MCF 10A (cell line): Measurements from ENCODE around the gene RALY. TPM values are rescaled to one million over a fixed set of nuclear protein-coding genes. Genes with fewer than 3 reads are reported as not detected.
"Not testable (repeated sequence)": the region's sequence is repeated elsewhere in the genome, so short reads cannot be mapped to it uniquely, and the experiment has no call there.

Source experiments
- BruUV-seq: library from RNA; stranded (reverse); fragments of 400-500 nt; replicated peaks from 2 replicates; lab custom pipeline; 2021; lab: Mats Ljungman, UMichigan
- CTCF ChIA-PET: fragments of 300-600 bp; sonication (Branson Sonifier 250); formaldehyde crosslinking; extraction: SDS; loops from one replicate; lab custom pipeline; 2021; ENCODE audit warnings: antibody characterized with exemption, inconsistent platforms; lab: Yijun Ruan, JAX
- POLR2A ChIA-PET: fragments of 300-600, 350-650 bp; sonication (Branson Sonifier 250); formaldehyde crosslinking; extraction: SDS; loops from one replicate; lab custom pipeline; 2020; ENCODE audit warnings: antibody characterized with exemption, inconsistent platforms; lab: Yijun Ruan, JAX
- DNase-seq: peaks from one replicate; pipeline ENCODE4 v3.0.0-alpha.2; 2018; ENCODE audit not compliant: unreplicated experiment
- H3K27ac Mint-ChIP-seq: one replicate; pipeline ENCODE4 v1.8.0; 2022; ENCODE audit warnings: mild to moderate bottlenecking, low read depth, mixed read lengths; ENCODE audit not compliant: unreplicated experiment
- H3K27me3 Mint-ChIP-seq: one replicate; pipeline ENCODE4 v1.8.0; 2022; ENCODE audit warnings: mixed read lengths; ENCODE audit not compliant: insufficient read depth, unreplicated experiment
- H3K36me3 Mint-ChIP-seq: one replicate; pipeline ENCODE4 v1.8.0; 2022; ENCODE audit warnings: mild to moderate bottlenecking, moderate library complexity, mixed read lengths; ENCODE audit not compliant: insufficient read depth, unreplicated experiment
- H3K4me1 Mint-ChIP-seq: one replicate; pipeline ENCODE4 v1.8.0; 2022; ENCODE audit warnings: mixed read lengths; ENCODE audit not compliant: insufficient read depth, unreplicated experiment
- H3K4me3 Mint-ChIP-seq: one replicate; pipeline ENCODE4 v1.8.0; 2022; ENCODE audit warnings: mild to moderate bottlenecking, moderate library complexity, mixed read lengths; ENCODE audit not compliant: unreplicated experiment
- H3K9me3 Mint-ChIP-seq: one replicate; pipeline ENCODE4 v1.8.0; 2022; ENCODE audit warnings: mixed read lengths; ENCODE audit not compliant: unreplicated experiment
- CTCF ChIP-seq: fragments of 200-600 bp; IDR thresholded peaks from one replicate; pipeline ENCODE4 v1.8.0; 2022; ENCODE audit warnings: antibody characterized with exemption, mild to moderate bottlenecking; ENCODE audit not compliant: unreplicated experiment
- intact Hi-C: fragments of 100-400 bp; cut with micrococcal nuclease; formaldehyde crosslinking; loops from 2 replicates; pipeline ENCODE4 v1.14.1; 2022
- total RNA-seq: library from RNA; stranded (reverse); gene quantifications from 2 replicates; pipeline ENCODE4 v1.2.3, GENCODE V29; 2022

The RALY gene
- total RNA-seq, 1 experiment from 2014 or later = 120 TPM

DNA sequence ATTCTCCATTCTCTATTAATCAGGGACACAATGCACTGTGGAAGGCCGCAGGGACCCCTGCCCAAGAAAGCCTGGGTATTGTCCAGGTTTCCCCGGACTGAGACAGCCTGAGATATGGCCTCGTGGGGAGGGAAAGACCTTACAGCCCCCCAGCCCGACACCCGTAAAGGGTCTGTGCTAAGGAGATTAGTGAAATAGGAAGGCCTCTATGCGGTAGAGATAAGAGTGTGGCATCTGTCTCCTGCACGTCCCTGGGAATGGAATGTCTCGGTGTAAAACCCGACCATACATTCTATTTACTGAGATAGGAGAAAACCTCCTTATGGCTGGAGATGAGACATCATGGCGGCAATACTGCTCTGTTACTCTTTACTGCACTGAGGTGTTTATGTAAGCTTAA is 134.1 kb downstream of the RALY start:
- no peak for TF ChIP-seq CTCF
- ChIA-PET CTCF (interaction anchor here (0.7 to 1.5 kb wide), 3 partner anchors 14 to 443 kb away, joined by 4 to 7 read pairs (median 4); no protein-coding TSS in a partner anchor), POLR2A (interaction anchor here (1.4 kb wide), 1 partner anchor 15 kb away, joined by 4 read pairs; the partner anchor contains the start of gene EIF2S2)
- H3K9me3 Mint-ChIP-seq = no peaks in the 10 kb centered on the region
- H3K27me3 Mint-ChIP-seq = peaks cover 21% of the 10 kb centered on the region
- no peaks in the 10 kb centered on the region for H3K4me1 Mint-ChIP-seq
- H3K27ac Mint-ChIP-seq = no peak overlapping the region
- intact Hi-C loops = loop anchor here (5.0 kb wide), 1 partner anchor 210 kb away; no protein-coding TSS in a partner anchor
- no peaks in the 10 kb centered on the region for H3K36me3 Mint-ChIP-seq
- no TSS peak for BruUV-seq
- H3K4me3 Mint-ChIP-seq = no peak overlapping the region
- no peak for DNase-seq

GRCh38 chr20:34129518-34130162 is 135.9 kb downstream of the RALY start:
- intact Hi-C loops = loop anchor here (1.0 to 5.0 kb wide), 7 partner anchors 46 to 462 kb away; no protein-coding TSS in a partner anchor
- peak; percentile 79 for DNase-seq
- ChIA-PET CTCF (interaction anchor here (0.6 to 2.3 kb wide), 32 partner anchors 11 to 1351 kb away, joined by 3 to 16 read pairs (median 4); partner anchors contain the start of gene ACTL10), POLR2A (interaction anchor here (0.9 to 1.9 kb wide), 6 partner anchors 9 to 465 kb away, joined by 3 to 9 read pairs (median 4); partner anchors contain the start of genes ACTL10 and EIF2S2)
- Mint-ChIP-seq H3K36me3 (no peaks in the 10 kb centered on the region), H3K4me3 (peak overlapping the region; percentile 17), H3K27ac (no peak overlapping the region), H3K9me3 (no peaks in the 10 kb centered on the region), H3K27me3 (peaks cover 23% of the 10 kb centered on the region), H3K4me1 (no peaks in the 10 kb centered on the region)
- peak; percentile 73 for TF ChIP-seq CTCF
- BruUV-seq = no TSS peak

DNA sequence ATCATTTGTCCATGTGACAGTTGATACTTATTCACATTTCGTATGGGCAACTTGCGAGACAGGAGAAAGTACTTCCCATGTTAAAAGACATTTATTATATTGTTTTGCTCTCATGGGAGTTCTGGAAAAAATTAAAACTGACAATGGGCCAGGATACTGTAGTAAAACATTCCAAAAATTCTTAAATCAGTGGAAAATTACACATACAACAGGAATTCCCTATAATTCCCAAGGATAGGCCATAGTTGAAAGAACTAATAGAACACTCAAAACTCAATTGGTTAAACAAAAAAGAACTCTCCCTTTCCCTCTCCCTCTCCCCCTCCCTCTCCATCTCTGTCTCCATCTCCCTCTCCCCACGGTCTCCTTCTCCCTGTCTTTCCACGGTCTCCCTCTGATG is 137.8 kb downstream of the RALY start:
- intact Hi-C loops = no loop called here
- Mint-ChIP-seq H3K27ac (no peak overlapping the region), H3K36me3 (no peaks in the 10 kb centered on the region), H3K9me3 (no peaks in the 10 kb centered on the region), H3K4me1 (no peaks in the 10 kb centered on the region), H3K27me3 (peaks cover 33% of the 10 kb centered on the region), H3K4me3 (no peak overlapping the region)
- ChIA-PET POLR2A (no interaction called here), CTCF (interaction anchor here (0.6 to 1.6 kb wide), 2 partner anchors 63 to 1465 kb away, joined by 3 to 7 read pairs; no protein-coding TSS in a partner anchor)
- no peak for TF ChIP-seq CTCF
- no peak for DNase-seq
- BruUV-seq = no TSS peak

- not testable (repeated sequence) for H3K36me3 Mint-ChIP-seq
These were observed 138.8 kb downstream of the RALY start for GRCh38 chr20:34132491-34132890.

GRCh38 chr20:34132943-34133342 is 139.2 kb downstream of the RALY start:
- DNase-seq, CTCF ChIA-PET, POLR2A ChIA-PET: not testable (repeated sequence)

More at GRCh38 chr20:34132491-34132890, 138.8 kb downstream of the RALY start:
- DNase-seq, H3K4me3 Mint-ChIP-seq, H3K4me1 Mint-ChIP-seq, CTCF ChIA-PET, H3K9me3 Mint-ChIP-seq, BruUV-seq, intact Hi-C loops, POLR2A ChIA-PET, H3K27ac Mint-ChIP-seq: not testable (repeated sequence)
- H3K27me3 Mint-ChIP-seq = peaks cover 36% of the 10 kb centered on the region

DNA sequence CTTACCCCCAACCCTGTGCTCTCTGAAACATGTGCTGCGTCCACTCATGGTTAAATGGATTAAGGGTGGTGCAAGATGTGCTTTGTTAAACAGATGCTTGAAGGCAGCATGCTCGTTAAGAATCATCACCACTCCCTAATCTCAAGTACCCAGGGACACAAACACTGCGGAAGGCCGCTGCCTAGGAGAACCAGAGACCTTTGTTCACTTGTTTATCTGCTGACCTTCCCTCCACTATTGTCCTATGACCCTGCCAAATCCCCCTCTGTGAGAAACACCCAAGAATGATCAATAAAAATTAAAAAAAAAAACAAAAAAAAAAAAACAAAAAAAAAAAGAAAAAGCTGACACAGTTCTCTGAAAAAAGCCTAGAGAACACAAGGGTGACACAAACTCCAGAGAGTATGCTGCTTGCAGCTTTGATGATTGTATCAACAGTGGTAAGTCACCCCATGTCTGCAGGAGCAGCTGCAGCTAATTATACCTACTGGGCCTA is 139.7 kb downstream of the RALY start:
- intact Hi-C loops, DNase-seq, BruUV-seq, POLR2A ChIA-PET, H3K27ac Mint-ChIP-seq, CTCF ChIA-PET, H3K4me1 Mint-ChIP-seq, H3K36me3 Mint-ChIP-seq, H3K9me3 Mint-ChIP-seq, H3K4me3 Mint-ChIP-seq: not testable (repeated sequence)
- H3K27me3 Mint-ChIP-seq = peaks cover 31% of the 10 kb centered on the region

More at GRCh38 chr20:34132943-34133342, 139.2 kb downstream of the RALY start:
- intact Hi-C loops, H3K4me1 Mint-ChIP-seq, BruUV-seq, H3K36me3 Mint-ChIP-seq, H3K4me3 Mint-ChIP-seq, H3K27ac Mint-ChIP-seq, H3K9me3 Mint-ChIP-seq: not testable (repeated sequence)
- peaks cover 36% of the 10 kb centered on the region for H3K27me3 Mint-ChIP-seq
